RKO (cell line): ENCODE data around the gene GNG7.
"Not testable (repeated sequence)": the region's sequence is repeated elsewhere in the genome, so short reads cannot be mapped to it uniquely, and the experiment has no call there.

Experiments used
- DNase-seq: peaks from one replicate; pipeline ENCODE4 v3.0.0-alpha.2; 2016; ENCODE audit warnings: low spot score

The GNG7 gene

DNA sequence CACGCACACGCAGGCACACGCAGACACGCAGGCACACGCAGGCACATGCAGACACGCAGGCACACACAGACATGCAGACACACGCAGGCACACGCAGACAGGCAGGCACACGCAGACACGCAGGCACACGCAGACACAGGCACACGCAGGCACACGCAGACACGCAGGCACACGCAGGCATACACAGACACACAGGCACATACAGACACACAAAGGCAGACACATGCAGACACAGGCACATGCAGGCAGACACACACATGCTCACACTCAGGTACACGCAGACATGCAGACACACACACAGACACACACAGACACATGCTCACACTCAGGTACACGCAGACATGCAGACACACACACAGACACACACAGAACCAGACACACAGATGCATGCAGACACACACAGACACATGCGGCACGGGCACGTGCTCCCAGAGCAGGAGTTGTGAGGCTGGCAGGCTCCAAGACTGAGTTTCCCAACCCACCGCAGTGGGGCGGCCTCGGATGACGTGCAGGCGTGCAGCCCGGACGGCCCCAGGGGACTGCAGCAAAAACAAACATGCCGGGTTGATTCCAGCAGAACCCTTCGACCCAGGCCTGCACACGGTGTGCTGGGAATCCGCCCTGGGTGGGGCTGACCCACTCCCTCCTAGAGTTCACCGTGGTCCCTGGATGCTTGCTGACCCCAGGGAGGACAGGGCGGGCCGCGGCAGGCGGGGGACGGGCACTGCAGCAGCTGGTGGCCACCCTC is 126.6 kb downstream of the GNG7 start:
- DNase-seq, result no peak

- DNase-seq, result no peak
These were observed 127.4 kb downstream of the GNG7 start for GRCh38 chr19:2574971-2575630.

GRCh38 chr19:2574478-2574931 is 128.0 kb downstream of the GNG7 start:
- no peak for DNase-seq

- no peak for DNase-seq
These were observed 128.6 kb downstream of the GNG7 start for GRCh38 chr19:2573916-2574315.

DNA sequence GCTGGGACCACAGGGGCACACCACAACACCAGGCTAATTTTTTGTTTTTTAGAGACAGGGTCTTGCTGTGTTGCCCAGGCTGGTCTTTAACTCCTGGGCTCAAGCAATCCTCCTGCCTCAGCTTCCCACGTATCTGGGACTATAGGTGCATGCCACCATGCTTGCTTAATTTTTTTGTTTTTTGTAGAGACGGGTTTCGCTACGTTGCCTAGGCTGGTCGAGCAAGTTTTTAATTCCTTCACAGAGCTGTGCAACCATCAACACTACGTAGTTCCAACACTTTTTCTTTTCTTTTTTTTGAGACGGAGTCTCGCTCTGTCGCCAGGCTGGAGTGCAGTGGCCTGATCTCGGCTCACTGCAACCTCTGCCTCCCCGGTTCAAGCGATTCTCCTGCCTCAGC is 130.3 kb downstream of the GNG7 start:
- DNase-seq, result not testable (repeated sequence)

- DNase-seq, result no peak
These were observed 132.7 kb downstream of the GNG7 start for GRCh38 chr19:2569596-2570465.

DNA sequence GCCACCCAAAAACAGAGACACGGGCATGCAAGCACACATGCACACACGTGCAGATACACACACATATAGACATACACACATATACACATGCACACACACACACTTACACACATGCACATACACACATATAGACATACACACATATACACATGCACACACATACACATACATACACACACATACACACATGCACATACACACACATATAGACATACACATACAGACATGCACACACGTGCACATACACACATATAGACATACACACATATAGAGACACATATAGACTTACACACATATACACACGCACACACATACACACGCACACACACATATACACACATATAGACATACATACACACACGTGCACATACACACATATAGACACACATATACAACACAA is 134.5 kb downstream of the GNG7 start:
- DNase-seq, result no peak

- no peak for DNase-seq
These were observed 134.9 kb downstream of the GNG7 start for GRCh38 chr19:2567580-2567979.

DNA sequence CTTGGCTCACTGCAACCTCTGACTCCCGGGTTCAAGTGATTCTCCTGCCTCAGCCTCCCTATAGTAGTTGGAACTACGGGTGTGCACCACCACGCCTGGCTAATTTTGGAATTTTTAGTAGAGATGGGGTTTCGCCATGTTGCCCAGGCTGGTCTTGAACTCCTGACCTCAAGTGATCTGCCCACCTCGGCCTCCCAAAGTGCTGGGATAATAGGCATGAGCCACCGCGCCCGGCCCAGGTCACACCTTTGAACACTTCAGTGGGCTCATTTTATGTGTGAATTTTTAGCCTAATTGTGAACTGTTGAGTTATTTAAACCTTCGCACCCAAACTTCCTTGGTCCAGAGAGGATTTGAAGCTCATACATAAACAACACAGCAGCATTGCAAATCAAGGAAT is 138.9 kb downstream of the GNG7 start:
- not testable (repeated sequence) for DNase-seq

- no peak for DNase-seq
These were observed 140.6 kb downstream of the GNG7 start for GRCh38 chr19:2561895-2562294.

DNA sequence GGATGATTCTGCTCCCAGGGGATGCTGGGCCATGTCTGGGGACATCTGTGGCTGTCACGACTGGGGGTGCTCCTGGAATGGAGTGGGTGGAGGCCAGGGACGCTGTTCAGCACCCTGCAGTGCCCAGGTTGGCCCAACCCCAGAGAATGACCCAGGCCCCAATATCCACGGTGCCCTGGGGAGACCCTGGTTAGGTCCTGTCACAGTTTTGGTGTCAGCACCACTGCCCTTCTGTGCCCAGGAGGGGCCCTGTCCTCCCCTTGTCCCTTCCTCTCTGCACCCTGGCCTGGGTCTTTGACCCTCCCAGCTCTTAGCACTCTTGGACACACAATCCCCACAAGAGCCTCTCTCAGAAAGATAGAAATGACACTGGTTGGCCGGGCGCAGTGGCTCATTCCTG is 141.3 kb downstream of the GNG7 start:
- DNase-seq, result no peak

DNA sequence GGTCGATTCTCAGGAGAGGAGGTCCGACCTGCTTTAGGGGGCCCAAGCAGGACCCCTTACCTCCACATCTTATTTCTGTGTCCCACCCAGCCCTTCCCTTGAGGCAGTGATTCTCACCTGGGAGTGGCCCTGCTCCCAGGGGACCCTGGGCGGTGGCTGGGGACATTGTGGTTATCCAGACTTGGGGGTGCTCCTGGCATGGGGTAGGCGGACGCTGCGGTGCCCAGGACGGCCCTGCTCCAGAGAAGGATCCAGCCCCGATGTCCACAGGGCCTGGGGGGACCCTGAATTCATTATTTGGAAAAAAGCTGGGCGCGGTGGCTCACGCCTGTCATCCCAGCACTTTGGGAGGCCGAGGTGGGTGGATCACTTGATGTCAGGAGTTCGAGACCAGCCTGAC is 142.1 kb downstream of the GNG7 start:
- DNase-seq, result no peak

- no peak for DNase-seq
These were observed 144.0 kb downstream of the GNG7 start for GRCh38 chr19:2558543-2558942.

- not testable (repeated sequence) for DNase-seq
These were observed 144.4 kb downstream of the GNG7 start for GRCh38 chr19:2558131-2558530.

GRCh38 chr19:2557093-2557440 is 145.4 kb downstream of the GNG7 start:
- no peak for DNase-seq

GRCh38 chr19:2556221-2557092 is 146.0 kb downstream of the GNG7 start:
- DNase-seq, result no peak

DNA sequence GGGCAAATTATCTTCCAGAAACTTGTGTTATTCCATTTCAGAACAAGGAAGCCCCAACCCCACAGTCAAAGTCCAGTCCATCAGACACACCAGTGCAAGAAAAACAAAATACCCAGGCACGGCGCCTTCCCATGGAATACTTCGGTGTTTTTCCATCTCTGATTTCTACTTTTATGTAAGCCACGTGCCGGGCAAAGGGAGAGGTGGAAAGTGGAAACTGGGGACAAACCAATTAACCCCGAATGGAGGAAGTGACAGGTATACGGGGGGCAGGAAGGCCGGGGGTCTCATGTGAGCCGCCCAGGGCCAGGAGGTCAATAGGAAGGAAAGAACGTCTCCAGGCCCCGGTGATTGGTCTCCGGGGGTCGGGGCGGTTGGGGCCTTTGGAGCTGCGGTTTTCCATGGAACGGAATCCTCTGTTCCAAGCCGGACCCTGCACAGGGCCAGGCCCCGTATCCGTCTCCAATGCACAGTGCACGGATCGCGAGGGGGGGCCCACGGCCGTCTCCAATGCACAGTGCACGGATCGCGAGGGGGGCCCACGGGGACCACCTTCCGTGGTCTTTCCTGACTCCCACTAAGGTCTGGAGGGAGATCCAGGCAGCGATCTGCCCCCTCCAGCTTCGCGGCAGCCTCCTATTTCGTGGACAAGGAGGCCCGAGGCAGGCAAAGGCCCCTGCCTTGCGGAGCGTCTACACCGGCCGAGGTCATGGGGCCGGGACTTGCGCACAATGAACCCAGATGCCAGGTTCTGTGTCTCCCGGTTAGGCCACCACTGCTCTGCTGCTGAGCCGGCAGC is 146.9 kb downstream of the GNG7 start:
- DNase-seq, result no peak

GRCh38 chr19:2554856-2555255 is 147.6 kb downstream of the GNG7 start:
- no peak for DNase-seq

DNA sequence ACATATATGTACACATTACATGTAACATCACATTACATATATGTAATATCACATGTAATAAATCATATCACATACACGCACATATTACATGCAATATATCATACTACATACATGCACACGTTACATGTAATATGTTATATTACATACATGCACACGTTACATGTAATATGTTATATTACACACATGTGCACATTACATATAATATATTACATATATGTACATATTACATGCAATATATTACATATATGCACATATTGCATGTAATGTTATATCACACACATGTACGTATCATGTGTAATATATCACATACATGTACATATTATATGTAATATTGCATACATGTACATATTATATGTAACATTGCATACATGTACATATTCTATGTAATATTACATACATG is 149.0 kb downstream of the GNG7 start:
- DNase-seq, result no peak

- DNase-seq, result no peak
These were observed 149.6 kb downstream of the GNG7 start for GRCh38 chr19:2552859-2553258.

DNA sequence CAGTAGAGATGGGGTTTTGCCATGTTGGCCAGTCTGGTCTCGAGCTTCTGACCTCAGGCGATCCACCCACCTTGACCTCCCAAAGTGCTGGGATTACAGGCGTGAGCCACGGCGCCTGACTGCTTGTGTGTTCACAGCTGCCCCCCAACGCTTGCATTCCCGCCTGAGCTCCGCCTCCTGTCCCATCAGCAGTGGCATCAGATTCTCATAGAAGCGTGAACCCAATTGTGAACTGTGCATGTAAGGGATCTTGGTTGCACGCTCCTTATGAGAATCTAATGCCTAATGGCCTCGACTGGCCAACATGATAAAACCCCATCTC is 150.7 kb downstream of the GNG7 start:
- DNase-seq, result no peak
